ENCODE results near the gene PROM1.

Gene PROM1

DNA sequence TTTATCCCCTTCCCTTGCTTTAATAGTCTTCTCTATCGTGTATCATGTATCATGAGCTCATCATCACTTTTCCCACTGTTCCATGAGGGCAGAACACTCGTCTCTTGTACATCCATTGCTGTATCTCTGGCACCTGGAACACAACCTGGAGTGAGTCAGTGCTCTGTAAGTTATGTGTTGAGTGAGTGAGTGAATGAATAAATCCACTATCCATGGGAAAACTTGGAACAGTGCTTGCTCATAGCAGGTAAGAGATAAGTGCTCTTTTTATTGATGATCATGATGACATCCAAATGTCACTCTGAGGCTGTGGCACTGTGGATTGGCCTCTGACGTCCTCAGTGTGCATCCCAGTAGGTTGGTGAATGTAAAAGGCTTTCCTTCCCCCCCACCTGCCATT lies 149.6 kb downstream of the PROM1 start:
- no peak overlapping the region for H3K27ac Mint-ChIP-seq
- H3K4me1 Mint-ChIP-seq = peaks cover 12% of the 10 kb centered on the region
- H3K9me3 Mint-ChIP-seq = no peaks in the 10 kb centered on the region
- TF ChIP-seq, protein P1, sequence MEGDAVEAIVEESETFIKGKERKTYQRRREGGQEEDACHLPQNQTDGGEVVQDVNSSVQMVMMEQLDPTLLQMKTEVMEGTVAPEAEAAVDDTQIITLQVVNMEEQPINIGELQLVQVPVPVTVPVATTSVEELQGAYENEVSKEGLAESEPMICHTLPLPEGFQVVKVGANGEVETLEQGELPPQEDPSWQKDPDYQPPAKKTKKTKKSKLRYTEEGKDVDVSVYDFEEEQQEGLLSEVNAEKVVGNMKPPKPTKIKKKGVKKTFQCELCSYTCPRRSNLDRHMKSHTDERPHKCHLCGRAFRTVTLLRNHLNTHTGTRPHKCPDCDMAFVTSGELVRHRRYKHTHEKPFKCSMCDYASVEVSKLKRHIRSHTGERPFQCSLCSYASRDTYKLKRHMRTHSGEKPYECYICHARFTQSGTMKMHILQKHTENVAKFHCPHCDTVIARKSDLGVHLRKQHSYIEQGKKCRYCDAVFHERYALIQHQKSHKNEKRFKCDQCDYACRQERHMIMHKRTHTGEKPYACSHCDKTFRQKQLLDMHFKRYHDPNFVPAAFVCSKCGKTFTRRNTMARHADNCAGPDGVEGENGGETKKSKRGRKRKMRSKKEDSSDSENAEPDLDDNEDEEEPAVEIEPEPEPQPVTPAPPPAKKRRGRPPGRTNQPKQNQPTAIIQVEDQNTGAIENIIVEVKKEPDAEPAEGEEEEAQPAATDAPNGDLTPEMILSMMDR (IDR thresholded peaks at IDR 0.05) = no peak
- H3K27me3 Mint-ChIP-seq (ENCODE audit: low read depth, poor library complexity) = peaks cover 25% of the 10 kb centered on the region
- no peak for DNase-seq
- H3K36me3 Mint-ChIP-seq (ENCODE audit: low read depth) = no peaks in the 10 kb centered on the region
- no peak overlapping the region for H3K4me3 Mint-ChIP-seq

DNA sequence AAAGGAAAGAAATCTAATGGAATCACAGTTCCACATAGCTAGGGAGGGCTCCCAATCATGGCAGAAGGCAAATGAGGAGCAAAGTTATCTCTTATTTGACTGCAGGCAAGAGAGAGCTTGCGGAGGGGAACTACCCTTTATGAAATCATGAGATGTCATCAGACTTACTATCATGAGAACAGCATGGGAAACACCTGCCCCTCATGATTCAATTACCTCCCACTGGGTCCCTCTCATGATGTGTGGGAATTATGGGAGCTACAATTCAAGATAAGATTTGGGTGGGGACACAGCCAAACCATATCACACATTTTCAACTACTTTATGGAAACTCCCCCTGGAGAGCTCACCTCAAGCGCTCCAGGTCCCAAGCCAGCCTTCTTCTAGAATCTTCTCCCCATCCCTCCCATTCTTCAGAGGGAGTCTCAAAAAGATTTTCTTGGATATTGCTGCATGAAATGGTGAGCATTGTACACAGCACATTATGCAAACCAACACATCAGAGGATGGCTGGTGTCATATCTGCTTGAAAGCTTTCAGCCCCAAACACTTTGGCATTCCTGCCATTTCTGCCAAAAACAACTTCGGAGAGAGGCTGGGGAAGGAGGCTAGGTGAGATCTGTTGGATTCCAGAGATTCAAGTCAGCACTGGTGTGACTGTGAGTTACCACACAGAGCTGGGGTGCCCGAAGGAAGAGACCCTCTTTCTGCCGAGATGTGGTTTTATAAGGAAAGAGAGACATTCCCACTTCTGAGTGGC lies 152.2 kb downstream of the PROM1 start:
- no peaks in the 10 kb centered on the region for H3K9me3 Mint-ChIP-seq
- H3K4me3 Mint-ChIP-seq = no peak overlapping the region
- no peaks in the 10 kb centered on the region for H3K36me3 Mint-ChIP-seq (ENCODE audit: low read depth)
- no peak for DNase-seq
- H3K4me1 Mint-ChIP-seq = no peaks in the 10 kb centered on the region
- H3K27me3 Mint-ChIP-seq (ENCODE audit: low read depth, poor library complexity) = peaks cover 16% of the 10 kb centered on the region
- TF ChIP-seq, protein P1 (IDR thresholded peaks at IDR 0.05) = no peak
- H3K27ac Mint-ChIP-seq = no peak overlapping the region

DNA sequence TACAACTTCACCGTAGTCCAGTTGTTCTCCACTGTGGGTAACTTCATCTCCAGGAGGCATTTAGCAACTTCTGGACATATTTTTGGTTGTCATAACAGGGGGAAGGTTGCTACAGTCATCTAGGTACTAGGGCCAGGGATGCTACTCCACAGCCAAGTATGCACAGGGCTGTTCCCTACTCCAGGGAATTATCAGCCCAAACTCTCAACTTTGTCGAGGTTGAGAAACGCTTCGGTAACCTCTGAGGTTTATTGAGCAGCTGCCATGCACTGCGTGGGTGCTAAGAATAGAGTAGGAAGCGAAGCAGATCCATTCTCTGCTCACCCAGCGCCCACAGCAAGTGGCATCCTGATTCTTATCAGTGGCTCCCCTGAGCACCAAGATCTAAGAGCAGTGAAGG lies 153.5 kb downstream of the PROM1 start:
- H3K4me1 Mint-ChIP-seq = no peaks in the 10 kb centered on the region
- H3K27ac Mint-ChIP-seq = no peak overlapping the region
- DNase-seq = no peak
- no peak overlapping the region for H3K4me3 Mint-ChIP-seq
- H3K36me3 Mint-ChIP-seq (ENCODE audit: low read depth) = no peaks in the 10 kb centered on the region
- no peaks in the 10 kb centered on the region for H3K9me3 Mint-ChIP-seq
- H3K27me3 Mint-ChIP-seq (ENCODE audit: low read depth, poor library complexity) = peaks cover 15% of the 10 kb centered on the region
- TF ChIP-seq, protein P1 (IDR thresholded peaks at IDR 0.05) = no peak

DNA sequence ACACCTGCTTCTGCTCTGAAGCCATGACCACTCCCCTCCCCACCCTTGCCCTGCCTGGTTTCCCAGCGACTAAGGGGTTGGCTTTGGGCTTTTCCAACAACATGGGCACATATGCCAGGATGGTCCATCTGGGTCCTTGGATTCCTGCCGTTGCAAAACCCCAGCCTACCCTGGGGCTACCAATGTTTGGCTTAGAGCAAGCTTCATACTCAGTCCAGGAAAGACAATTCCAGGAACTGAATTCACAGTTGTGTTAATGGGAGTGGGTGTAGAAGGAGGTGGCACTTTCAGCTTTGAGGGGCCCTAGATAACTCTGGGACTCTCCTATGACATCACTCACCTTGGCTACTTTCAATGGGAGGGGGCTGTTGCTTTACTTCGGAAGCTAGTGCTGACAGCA lies 154.3 kb downstream of the PROM1 start:
- H3K4me1 Mint-ChIP-seq = no peaks in the 10 kb centered on the region
- H3K4me3 Mint-ChIP-seq = no peak overlapping the region
- peaks cover 15% of the 10 kb centered on the region for H3K27me3 Mint-ChIP-seq (ENCODE audit: low read depth, poor library complexity)
- no peaks in the 10 kb centered on the region for H3K36me3 Mint-ChIP-seq (ENCODE audit: low read depth)
- H3K9me3 Mint-ChIP-seq = no peaks in the 10 kb centered on the region
- no peak for DNase-seq
- no peak overlapping the region for H3K27ac Mint-ChIP-seq
- TF ChIP-seq, protein P1 (IDR thresholded peaks at IDR 0.05) = no peak

DNA sequence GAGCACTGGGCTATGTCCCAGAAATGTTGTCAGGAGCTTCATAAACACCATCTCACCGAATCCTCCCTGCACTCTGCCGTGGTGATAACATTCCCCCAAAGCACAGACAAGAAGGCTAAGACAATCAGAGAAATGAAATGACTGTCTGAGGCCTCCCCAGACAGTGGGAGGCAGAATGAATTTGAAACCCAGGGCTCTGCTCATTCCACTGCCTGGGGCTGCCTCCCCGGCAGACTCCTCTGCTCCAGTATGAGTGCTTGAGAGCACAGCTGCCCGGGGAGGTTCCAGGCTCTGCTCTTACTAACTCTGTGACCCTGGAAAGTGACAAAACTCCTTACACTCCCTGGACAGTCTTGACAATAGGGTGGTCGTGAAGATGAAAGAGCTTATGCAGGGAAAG lies 154.9 kb downstream of the PROM1 start:
- Mint-ChIP-seq H3K36me3 (ENCODE audit: low read depth) (no peaks in the 10 kb centered on the region), H3K27ac (no peak overlapping the region), H3K9me3 (no peaks in the 10 kb centered on the region), H3K4me3 (no peak overlapping the region), H3K4me1 (no peaks in the 10 kb centered on the region), H3K27me3 (ENCODE audit: low read depth, poor library complexity) (peaks cover 15% of the 10 kb centered on the region)
- TF ChIP-seq, protein P1 (IDR thresholded peaks at IDR 0.05) = no peak
- no peak for DNase-seq

DNA sequence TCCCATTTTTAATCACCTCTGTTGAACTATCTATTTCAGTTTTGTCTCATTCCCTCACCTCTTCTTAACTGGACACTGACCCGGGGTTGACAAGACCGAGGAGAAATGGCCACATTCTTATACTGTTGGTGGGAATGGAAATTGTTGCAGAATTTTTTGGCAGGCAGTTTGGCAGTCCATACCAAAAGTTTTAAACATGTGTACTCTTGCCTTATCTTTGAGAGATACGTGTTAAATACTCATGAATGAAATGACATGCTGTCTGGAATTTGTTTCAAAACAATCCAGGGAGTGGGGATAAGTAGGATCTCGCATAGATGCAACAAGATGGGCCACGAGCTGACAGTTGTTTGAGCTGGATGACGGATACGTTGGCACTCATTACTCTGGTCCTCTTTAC lies 157.3 kb downstream of the PROM1 start:
- Mint-ChIP-seq H3K4me3 (no peak overlapping the region), H3K27ac (no peak overlapping the region), H3K9me3 (no peaks in the 10 kb centered on the region), H3K36me3 (ENCODE audit: low read depth) (no peaks in the 10 kb centered on the region), H3K27me3 (ENCODE audit: low read depth, poor library complexity) (peaks cover 8% of the 10 kb centered on the region), H3K4me1 (no peaks in the 10 kb centered on the region)
- TF ChIP-seq, protein P1 (IDR thresholded peaks at IDR 0.05) = no peak
- no peak for DNase-seq
